ENCODE measurements around the gene OBSCN.
"Not testable (repeated sequence)": the region's sequence is repeated elsewhere in the genome, so short reads cannot be mapped to it uniquely, and the experiment has no call there.

The OBSCN gene

DNA sequence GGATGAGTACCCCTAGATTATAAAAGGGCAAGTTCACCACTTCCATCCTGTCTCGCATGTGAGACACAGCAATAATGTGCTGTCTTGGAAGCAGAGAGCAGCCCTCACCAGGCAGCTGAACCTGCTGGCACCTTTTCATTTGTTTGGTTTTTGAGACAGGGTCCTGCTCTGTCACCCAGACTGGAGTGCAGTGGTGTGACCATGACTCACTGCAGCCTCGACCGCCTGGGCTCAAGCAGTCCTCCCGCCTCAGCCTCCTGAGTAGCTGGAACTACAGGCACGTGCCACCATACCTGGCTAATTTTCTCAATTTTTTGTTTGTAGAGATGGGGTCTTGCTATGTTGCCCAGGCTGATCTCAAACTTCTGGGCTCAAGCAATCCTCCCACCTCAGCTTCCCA, 20.3 kb downstream of the OBSCN start:
- DNase-seq (ENCODE audit: low read depth in 2 of 2), result not testable (repeated sequence)

DNA sequence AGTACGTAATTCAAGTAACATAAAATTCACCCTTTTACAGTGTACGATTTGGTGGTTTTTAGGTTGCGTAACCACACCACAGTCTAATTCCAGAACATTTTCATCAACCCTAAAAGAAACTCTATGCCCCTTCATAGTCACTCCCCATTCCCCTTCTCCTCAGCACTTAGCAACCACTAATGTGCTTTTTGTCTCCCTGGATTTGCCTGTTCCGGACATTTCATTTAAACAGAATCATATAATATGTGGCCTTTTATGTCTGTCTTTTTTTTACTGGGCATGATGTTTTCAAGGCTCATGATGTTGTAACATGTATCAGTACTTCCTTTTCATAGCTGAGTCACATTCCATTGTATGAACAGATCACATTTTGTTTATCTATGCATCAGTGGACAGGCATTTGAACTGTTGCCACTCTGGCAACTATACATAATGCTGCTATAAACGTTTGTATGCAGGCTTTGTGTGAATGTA, 20.8 kb downstream of the OBSCN start:
- no peak for DNase-seq (ENCODE audit: low read depth in 2 of 2)

DNA sequence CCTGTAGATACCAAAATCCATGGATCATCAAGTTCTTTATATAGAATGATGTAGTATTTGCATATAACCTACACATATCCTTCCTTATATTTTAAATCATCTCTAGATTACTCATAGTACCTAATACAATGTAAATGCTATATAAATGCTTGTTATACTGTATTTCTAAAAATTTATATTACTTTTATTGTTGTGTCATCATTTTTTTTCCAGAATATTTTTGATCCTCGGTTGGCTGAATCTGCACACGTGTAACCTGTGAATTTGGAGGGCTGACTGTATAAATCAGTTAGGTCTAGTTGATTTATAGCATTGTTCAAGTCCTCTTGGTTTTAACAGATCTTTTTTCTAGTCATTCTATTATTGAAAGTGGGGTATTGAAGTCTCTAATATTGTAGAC, 23.3 kb downstream of the OBSCN start:
- DNase-seq (ENCODE audit: low read depth in 2 of 2), result no peak

DNA sequence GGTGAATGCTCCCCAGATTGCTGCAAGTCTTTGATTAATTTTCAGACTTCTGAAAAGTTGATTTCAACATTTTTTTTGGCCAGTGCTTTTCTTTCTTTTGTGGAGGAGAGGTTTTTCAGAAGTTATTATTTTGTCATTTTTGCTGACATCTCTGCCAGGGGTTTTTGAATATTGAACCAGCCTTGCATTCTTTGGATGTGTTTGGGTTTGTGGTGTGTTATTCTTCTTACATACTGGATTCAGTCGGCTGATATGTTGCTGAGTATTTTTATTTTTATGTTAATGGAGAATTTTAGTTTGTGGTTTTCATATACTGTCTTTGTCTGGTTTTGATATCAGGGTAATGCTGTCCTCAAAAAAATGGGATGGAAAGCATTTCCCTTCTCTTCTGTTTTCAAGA, 25.3 kb downstream of the OBSCN start:
- DNase-seq (ENCODE audit: low read depth in 2 of 2), result no peak

DNA sequence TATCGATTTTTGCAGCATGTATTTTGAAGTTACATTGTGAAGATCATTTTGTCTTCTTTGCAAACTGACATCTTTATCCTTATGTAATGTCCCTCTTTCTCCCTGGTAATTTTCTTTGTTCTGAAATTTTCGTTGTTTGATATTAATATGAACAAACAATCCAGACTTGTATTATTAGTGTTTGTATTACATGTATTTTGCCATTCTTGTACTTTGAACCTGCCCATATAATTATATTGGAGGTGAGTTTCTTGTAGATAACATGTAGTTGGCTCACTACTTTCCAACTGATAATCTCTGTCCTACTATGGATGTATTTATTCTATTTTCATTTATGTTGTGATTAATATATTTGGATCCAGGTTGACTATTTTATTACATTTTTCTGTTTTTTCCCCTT, 27.1 kb downstream of the OBSCN start:
- DNase-seq (ENCODE audit: low read depth in 2 of 2), result no peak

DNA sequence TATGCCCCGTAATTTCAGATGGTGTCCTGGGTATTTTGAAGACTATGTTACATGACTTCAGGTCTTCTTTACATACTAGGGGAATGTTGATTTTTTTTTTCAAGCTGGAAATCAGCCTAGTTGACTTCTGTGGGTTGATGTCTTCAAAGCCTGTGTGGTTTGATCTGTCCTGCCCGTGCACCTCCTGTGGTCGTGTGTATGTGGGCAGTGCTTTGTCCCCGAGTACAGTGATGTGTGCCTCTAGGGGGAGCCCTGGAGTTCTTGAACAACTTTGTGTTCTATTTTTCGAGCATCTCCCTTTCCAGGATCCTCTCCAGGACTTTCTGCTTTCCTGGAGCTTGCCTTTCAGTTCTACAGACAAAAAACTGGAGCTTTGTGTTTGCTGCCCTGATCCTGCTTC, 28.9 kb downstream of the OBSCN start:
- DNase-seq (ENCODE audit: low read depth in 2 of 2), result no peak

DNA sequence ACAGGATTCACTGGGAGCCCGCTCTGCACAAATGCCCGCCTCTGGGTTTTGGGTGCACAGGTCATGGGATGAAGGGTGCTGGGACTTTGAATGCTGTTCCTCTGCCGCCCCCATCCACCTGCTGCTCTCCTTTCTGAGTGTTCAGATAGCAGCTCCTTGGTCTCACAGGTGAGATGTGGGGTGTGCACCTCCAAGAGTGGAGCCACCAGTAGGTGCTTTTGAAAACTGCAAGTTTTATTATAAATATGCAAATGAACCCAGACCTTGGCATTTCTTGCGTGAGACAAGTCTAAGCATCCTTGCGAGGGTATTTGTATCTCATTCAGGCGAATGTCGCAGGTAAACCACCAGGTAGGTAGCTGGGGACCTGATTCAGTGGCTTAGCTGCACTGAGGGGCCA, 30.2 kb downstream of the OBSCN start:
- DNase-seq (ENCODE audit: low read depth in 2 of 2), result no peak

DNA sequence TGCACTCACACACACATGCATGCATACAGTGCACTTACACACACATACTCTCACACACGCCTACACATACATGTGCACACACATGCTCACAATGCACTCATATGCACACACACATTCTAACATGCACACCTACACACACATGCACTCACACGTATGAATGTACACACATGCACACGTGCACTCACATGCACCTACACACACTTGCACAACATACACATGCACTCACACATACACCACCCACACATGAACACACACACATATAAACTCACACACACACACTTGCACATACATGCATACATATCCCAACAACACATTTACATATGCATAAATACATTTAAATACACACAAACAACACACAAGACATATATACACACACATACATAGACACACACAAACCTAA, 30.6 kb downstream of the OBSCN start:
- DNase-seq (ENCODE audit: low read depth in 2 of 2), result no peak

DNA sequence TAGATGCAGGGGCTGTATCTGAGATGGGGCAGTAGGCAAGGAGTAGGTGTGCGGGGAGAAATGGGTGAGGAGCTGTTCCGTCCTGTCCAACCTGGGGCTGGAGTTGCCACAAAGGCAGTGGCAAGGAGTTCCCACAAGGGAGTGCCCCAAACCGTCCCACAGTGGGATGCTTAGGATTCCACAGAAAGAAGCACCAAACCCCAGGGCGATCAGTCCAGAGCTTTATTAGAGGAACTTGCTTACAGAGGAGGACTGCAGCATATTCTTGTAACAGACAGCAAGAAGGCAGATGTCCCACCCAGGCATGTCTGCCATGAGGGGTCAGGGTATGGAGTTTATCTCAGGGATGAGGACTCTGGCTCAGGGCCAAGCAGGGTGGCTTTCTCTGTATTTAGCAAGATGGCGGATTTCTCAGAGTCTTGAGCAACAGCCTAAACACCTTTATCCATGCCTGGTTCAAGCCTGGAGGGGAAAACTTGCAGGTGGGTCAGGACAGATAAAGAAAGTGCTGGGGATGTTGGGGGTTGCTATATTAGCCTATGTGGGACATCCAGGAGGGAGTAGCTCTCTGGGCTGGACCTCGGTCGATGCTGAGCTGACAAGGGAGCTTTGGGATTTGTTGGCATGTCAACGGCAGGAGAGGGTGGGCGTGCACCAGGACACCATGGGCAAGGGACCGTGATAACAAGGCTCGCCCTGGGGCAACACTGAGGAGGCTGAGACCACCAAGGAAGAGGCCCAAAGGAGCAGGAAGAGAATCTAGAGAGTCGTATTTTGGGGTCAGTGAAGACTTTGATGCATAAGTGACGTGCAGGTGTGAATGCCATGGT, 32.8 kb downstream of the OBSCN start:
- DNase-seq (ENCODE audit: low read depth in 2 of 2), result no peak

DNA sequence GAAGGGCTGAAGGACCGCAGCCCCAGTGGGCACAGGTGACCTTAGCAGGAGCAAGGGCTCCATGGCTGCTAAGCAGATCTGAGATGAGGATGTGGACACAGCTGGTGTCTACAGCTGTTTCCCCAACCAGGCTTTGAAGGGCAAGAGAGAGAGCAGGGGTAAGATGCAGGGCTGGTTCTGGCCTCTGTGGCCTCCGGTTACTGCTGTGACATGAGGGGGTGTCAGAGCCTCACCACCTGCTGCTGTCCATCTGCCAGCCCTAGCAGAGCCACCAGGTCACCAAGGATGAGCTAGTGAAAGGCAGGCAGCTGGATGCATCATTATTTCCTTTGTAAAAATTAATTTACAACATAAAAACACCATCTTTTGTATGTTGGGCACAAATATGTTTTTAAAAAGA, 33.4 kb downstream of the OBSCN start:
- DNase-seq (ENCODE audit: low read depth in 2 of 2), result no peak

DNA sequence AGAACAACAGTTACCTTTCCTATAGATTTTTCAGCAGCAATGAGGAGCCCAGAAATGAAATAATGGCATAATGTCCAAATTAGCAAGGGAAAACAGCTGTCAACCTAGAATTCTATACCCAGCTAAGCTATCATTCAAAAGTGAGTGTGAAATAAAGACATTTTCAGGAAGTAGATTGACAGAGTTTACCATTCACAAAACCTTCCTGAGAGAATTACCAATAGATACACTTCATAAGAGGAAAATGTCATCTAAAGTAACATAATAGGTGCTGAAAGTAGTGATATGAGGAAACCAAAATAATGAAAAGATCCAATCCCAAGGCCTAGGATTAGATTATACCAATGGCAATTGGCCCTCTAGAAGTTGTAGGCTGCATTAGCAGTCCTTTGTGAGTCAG, 34.6 kb downstream of the OBSCN start:
- no peak for DNase-seq (ENCODE audit: low read depth in 2 of 2)

DNA sequence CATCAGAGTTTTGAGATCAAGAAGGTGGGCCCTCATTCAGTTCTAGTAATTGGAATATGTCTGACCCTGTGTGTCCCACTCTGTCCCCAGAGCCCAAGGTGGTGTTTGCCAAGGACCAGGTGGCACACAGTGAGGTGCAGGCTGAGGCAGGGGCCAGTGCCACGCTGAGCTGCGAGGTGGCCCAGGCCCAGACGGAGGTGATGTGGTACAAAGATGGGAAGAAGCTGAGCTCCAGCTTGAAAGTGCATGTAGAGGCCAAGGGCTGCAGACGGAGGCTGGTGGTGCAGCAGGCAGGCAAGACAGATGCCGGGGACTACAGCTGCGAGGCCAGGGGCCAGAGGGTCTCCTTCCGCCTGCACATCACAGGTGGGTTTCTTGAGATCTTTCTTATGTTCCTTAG, 35.2 kb downstream of the OBSCN start:
- DNase-seq (ENCODE audit: low read depth in 2 of 2), result no peak

DNA sequence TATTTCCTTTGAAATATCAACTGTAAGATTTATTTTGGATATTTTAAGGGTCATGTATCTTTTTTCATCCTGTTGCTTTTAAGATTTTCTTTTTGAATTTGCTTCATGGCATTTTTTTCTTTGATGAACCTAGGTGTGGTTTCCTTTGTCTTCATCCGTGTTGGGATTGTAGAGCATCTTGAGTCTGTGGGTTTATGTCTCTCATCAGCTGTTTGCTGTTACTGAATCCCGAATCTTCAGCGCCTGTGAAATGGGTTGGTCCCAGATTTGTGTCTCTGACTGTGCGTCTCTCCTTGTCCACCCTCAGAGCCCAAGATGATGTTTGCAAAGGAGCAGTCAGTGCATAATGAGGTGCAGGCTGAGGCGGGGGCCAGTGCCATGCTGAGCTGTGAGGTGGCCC, 36.1 kb downstream of the OBSCN start:
- DNase-seq (ENCODE audit: low read depth in 2 of 2), result not testable (repeated sequence)

DNA sequence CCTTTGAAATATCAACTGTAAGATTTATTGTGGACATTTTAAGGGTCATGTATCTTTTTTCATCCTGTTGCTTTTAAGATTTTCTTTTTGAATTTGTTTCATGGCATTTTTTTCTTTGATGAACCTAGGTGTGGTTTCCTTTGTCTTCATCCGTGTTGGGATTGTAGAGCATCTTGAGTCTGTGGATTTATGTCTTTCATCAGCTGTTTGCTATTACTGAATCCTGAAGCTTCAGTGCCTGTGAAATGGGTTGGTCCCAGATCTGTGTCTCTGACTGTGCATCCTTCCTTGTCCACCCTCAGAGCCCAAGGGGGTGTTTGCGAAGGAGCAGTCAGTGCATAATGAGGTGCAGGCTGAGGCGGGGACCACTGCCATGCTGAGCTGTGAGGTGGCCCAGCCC, 37.3 kb downstream of the OBSCN start:
- DNase-seq (ENCODE audit: low read depth in 2 of 2), result no peak

DNA sequence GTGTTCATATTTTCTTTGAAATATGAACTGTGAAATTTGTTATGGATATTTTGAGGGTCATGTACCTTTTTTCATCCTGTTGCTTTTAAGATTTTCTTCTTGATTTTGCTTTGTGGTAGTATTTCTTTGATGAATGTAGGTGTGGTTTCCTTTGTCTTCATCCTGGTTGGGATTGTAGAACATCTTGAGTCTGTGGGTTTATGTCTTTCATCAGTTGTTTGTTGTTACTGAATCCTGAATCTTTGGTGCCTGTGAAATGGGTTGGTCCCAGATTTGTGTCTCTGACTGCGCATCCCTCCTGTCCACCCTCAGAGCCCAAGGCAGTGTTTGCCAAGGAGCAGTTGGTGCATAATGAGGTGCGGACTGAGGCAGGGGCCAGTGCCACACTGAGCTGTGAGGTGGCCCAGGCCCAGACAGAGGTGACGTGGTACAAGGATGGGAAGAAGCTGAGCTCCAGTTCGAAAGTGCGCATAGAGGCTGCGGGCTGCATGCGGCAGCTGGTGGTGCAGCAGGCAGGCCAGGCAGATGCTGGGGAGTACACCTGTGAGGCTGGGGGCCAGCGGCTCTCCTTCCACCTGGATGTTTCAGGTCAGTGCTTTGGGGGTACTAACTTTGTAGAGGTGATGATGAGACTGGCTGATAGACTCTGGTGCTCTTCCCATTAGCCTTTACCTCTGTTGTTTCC, 38.5 kb downstream of the OBSCN start:
- no peak for DNase-seq (ENCODE audit: low read depth in 2 of 2)

DNA sequence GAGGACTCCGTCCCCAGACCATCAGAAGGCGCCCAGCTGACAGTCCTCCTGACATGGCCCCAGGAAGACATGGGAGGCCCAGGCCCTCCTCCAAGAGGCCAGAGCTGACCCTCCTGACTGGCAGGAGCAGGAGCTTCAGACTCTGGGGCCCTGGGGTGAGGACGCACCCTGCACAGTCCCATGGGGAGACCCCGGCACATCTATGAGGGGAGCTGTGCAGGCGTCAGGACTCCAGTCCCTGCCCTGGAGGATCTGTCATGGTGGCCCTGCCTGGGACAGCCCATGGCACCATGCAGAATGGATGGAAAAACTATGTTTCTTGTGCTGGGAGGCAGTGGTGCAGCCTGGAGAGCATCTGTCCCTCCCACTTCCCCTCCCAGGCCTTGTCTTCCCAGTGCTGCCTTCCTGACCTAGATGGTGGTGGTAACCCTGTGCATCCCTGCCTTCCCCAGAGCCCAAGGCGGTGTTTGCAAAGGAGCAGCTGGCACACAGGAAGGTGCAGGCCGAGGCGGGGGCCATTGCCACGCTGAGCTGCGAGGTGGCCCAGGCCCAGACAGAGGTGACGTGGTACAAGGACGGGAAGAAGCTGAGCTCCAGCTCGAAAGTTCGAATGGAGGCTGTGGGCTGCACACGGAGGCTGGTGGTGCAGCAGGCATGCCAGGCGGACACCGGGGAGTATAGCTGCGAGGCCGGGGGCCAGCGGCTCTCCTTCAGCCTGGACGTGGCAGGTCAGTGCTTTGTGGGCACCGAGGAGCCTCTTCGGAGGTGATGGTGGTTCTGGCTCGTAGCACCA, 41.9 kb downstream of the OBSCN start:
- DNase-seq (ENCODE audit: low read depth in 2 of 2), result no peak

DNA sequence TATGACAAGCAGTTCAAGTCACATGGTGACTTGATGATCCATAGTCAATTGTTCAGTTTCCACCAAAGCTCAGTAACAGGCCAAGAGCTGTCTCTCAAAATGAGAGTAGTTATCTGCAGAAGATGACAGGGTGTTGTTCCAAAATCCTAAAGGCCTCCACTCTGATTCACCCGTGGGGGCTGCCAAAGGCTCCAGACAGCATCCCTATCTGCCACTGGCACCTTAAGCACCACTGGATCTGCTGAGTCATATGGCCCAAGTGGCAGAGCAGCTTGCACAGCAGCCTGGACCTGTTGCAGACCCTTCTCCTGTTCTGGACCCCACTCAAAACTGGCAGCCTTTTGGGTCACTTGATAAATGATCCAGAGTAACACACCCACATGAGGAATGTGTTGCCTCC, 44.6 kb downstream of the OBSCN start:
- DNase-seq (ENCODE audit: low read depth in 2 of 2), result not testable (repeated sequence)

DNA sequence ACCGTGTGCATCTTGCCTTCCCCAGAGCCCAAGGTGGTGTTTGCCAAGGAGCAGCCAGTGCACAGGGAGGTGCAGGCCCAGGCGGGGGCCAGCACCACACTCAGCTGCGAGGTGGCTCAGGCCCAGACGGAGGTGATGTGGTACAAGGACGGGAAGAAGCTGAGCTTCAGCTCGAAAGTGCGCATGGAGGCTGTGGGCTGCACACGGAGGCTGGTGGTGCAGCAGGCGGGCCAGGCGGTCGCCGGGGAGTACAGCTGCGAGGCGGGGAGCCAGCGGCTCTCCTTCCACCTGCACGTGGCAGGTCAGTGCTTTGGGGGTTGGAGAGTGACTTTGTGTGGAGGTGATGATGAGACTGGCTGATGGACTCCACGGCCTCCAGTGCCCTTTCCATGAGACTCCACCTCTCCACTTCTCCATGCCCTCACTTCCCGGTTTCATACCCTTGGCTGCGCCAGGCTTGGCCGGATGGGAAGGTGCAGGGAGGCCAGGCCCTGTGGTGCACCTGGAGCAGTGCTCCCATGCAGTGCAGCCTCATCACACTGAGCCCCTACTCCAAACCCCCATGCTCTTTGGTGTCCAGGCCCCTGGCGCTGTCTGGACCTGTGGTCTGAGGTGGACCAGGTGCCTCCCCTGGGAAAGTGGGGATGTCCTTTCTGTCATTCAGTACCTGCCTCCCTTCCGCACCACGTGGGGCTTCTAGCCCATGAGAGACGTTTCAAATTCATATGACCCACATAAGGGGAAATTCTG, 49.0 kb downstream of the OBSCN start:
- no peak for DNase-seq (ENCODE audit: low read depth in 2 of 2)

DNA sequence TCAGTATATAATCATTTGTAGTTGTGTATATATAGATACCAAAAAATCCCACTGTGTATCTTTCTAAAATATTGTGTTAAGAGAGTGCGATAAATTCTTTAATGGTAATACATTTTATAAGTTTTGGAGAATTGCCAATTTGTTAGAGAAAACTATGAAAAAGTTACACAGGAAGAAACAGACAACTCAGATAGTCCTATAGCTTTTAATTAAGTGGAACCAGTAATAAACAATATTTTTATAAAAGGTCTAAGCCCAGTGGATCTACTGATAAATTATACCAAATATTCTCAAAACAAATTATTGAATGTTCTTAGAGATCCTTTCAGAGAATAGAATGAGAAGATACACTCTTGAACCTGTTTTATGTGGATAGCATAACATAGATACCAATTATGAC, 50.6 kb downstream of the OBSCN start:
- no peak for DNase-seq (ENCODE audit: low read depth in 2 of 2)

DNA sequence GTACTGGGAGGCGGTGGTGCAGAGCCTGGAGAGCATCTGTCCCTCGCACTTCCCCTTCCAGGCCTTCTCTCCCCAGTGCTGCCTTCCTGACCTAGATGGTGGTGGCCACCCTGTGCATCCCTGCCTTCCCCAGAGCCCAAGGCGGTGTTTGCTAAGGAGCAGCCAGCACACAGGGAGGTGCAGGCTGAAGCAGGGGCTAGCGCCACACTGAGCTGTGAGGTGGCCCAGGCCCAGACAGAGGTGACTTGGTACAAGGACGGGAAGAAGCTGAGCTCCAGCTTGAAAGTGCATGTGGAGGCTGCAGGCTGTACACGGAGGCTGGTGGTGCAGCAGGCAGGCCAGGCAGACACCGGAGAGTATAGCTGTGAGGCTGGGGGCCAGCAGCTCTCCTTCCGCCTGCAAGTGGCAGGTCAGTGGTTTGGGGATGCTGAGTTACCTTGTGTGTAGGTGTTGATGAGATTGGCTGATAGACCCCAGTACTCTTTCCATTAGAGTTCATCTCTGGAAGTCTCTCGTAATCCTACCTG, 51.6 kb downstream of the OBSCN start:
- DNase-seq (ENCODE audit: low read depth in 2 of 2), result no peak

DNA sequence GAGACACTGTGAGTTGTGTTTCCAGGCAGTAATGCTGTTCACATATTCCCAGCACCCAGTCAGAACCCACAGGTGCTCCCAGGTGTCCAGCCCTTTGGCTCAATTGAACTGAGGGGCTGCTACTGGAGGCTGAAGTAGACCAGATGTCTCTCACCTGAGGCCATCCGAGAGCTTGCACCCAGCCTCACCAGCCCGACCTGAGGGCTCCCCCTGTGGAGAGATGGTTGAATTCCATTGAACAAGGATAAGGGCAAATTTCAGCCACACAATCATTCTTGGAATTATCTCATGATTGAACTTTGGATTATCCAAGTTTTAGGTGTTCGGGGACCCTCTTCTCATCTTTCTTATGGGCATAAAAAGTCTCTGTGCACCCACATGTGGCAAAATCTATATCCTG, 52.1 kb downstream of the OBSCN start:
- no peak for DNase-seq (ENCODE audit: low read depth in 2 of 2)

DNA sequence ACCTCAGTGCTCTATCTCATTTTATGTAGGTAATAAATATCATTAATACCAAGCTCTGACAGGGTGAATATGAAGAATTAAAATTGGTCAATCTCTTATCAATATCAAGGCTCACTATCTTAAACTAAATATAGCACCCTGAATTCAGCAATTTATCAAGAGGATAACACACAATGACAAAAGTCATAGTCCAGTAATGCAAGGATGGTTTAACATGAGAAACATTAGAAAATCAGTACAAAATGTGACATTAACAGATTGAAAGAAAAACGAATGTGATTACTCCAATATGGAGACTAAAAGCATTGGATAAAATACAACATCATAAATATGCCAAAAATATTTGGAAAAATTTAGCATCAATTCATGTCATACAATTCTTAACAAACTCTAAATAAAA, 53.9 kb downstream of the OBSCN start:
- no peak for DNase-seq (ENCODE audit: low read depth in 2 of 2)

Data from stimulated activated CD4-positive, alpha-beta T cell treated with anti-CD3 and anti-CD28 coated beads, Interleukin-12 subunit alpha, Interleukin-12 subunit beta, amount 100 ng/mL, for 24 hours (primary cell).